Esophagus squamous epithelium (tissue), 4 donors: ENCODE measurements around the gene GNG13.

Experiments
- POLR2A ChIP-seq, 4 donors: fragments of 450-650 bp; IDR thresholded peaks; one replicate each; pipeline ENCODE4 v1.6.1; 2017; ENCODE audit warnings: antibody characterized with exemption in 4 of 4, mild to moderate bottlenecking in 4 of 4, moderate library complexity in 3 of 4
- TF ChIP-seq, protein P1 (sequence below), 6 experiments: fragments of 450-650 bp in 4 of 6; fragments of 200-600 bp in 2 of 6; sonication (generic) in 2 of 6; IDR thresholded peaks; one replicate each; pipeline ENCODE4 v1.5.1; 2016 to 2019; ENCODE audit warnings: antibody characterized with exemption in 6 of 6, mild to moderate bottlenecking in 4 of 6, moderate library complexity in 4 of 6

DNA sequence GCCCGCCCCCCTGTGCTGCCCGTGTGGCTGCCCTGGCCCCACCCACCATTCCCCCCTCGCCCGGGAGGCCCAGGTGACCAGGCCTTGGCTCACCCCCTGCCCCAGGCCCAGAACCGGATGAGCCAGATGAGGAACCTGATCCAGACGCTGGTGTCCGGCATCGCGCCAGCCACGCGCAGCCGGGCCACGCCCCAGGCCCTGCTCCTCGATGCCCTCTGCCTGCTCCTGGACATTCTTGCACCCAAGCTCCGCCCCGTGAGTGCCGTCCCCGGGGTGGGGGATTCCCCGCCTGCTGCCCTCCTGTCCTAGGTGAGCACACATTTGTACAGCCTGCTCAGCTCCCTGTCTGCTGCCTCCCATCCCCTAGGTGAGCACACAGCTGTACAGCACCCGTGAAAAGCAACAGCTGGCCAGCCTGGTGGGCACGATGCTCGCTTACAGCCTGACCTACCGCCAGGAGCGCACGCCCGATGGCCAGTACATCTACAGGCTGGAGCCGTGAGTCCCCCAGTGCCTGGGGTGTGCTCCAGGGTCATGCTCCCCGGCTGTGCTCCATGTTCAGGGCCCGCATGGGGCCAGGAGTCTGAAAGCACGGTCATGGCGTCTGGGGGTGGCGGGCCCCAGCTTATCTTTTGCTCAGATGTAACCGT is 4.8 kb downstream of the GNG13 start:
- TF ChIP-seq POLR2A (IDR thresholded peaks at IDR 0.05), result no peak
- TF ChIP-seq, protein P1, sequence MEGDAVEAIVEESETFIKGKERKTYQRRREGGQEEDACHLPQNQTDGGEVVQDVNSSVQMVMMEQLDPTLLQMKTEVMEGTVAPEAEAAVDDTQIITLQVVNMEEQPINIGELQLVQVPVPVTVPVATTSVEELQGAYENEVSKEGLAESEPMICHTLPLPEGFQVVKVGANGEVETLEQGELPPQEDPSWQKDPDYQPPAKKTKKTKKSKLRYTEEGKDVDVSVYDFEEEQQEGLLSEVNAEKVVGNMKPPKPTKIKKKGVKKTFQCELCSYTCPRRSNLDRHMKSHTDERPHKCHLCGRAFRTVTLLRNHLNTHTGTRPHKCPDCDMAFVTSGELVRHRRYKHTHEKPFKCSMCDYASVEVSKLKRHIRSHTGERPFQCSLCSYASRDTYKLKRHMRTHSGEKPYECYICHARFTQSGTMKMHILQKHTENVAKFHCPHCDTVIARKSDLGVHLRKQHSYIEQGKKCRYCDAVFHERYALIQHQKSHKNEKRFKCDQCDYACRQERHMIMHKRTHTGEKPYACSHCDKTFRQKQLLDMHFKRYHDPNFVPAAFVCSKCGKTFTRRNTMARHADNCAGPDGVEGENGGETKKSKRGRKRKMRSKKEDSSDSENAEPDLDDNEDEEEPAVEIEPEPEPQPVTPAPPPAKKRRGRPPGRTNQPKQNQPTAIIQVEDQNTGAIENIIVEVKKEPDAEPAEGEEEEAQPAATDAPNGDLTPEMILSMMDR (IDR thresholded peaks at IDR 0.05), result no peak
